ENCODE data around the gene EPHA1. TPM values are rescaled to one million over a fixed set of nuclear protein-coding genes. Genes with fewer than 3 reads are reported as not detected.

EPHA1 gene
- total RNA-seq, 1 donor from 2014 or later: 2.6 TPM

GRCh38 chr7:143352531-143353002 lies 56.1 kb downstream of the EPHA1 start:
- Histone ChIP-seq H3K4me1 (ENCODE audit: insufficient read depth, low read length) (no peaks in the 10 kb centered on the region), H3K9me3 (ENCODE audit: insufficient read depth, low read depth, low read length) (no peaks in the 10 kb centered on the region), H3K27me3 (ENCODE audit: insufficient read depth, low read length) (peaks cover 18% of the 10 kb centered on the region), H3K79me2 (ENCODE audit: insufficient read depth, low read length) (no peaks in the 10 kb centered on the region), H3K4me2 (ENCODE audit: low read length) (no peak overlapping the region), H4K20me1 (ENCODE audit: insufficient read depth, low read length) (no peaks in the 10 kb centered on the region), H3K4me3 (ENCODE audit: insufficient read depth, low read depth, low read length) (no peak overlapping the region), H3K27ac (ENCODE audit: low read depth, low read length) (no peak overlapping the region), H2AFZ (ENCODE audit: low read depth, low read length) (no peak overlapping the region), H3K36me3 (ENCODE audit: insufficient read depth, low read length) (no peaks in the 10 kb centered on the region), H3K9ac (ENCODE audit: low read length) (no peak overlapping the region)
- H3K4me3 Mint-ChIP-seq (ENCODE audit: unreplicated experiment): peak overlapping the region; percentile 66
- H3K9me3 Mint-ChIP-seq (ENCODE audit: unreplicated experiment): peaks cover 2% of the 10 kb centered on the region
- no peak for DNase-seq (ENCODE audit: low read depth)
- no peak overlapping the region for H3K27ac Mint-ChIP-seq (ENCODE audit: unreplicated experiment)
- peaks cover 9% of the 10 kb centered on the region for H3K4me1 Mint-ChIP-seq (ENCODE audit: low read depth, unreplicated experiment)
- no peak for FAIRE-seq
- peaks cover 34% of the 10 kb centered on the region for H3K27me3 Mint-ChIP-seq (ENCODE audit: low read depth, unreplicated experiment)
- no peak for TF ChIP-seq CTCF (IDR thresholded peaks at IDR 0.05; ENCODE audit: insufficient read depth, low read depth, low read length)
- no peak for TF ChIP-seq EZH2 (IDR thresholded peaks at IDR 0.05; ENCODE audit: insufficient read depth, low read length)
- peaks cover 18% of the 10 kb centered on the region for H3K36me3 Mint-ChIP-seq (ENCODE audit: low read depth, unreplicated experiment)

GRCh38 chr7:143351574-143351973 lies 57.1 kb downstream of the EPHA1 start:
- no peaks in the 10 kb centered on the region for H4K20me1 ChIP-seq (ENCODE audit: insufficient read depth, low read length)
- H3K27me3 ChIP-seq (ENCODE audit: insufficient read depth, low read length): peaks cover 20% of the 10 kb centered on the region
- DNase-seq (ENCODE audit: low read depth): no peak
- no peak overlapping the region for H2AFZ ChIP-seq (ENCODE audit: low read depth, low read length)
- no peaks in the 10 kb centered on the region for H3K36me3 ChIP-seq (ENCODE audit: insufficient read depth, low read length)
- no peaks in the 10 kb centered on the region for H3K79me2 ChIP-seq (ENCODE audit: insufficient read depth, low read length)
- TF ChIP-seq EZH2 (IDR thresholded peaks at IDR 0.05; ENCODE audit: insufficient read depth, low read length): no peak
- no peak for TF ChIP-seq CTCF (IDR thresholded peaks at IDR 0.05; ENCODE audit: insufficient read depth, low read depth, low read length)
- Mint-ChIP-seq H3K36me3 (ENCODE audit: low read depth, unreplicated experiment) (peaks cover 19% of the 10 kb centered on the region), H3K4me1 (ENCODE audit: low read depth, unreplicated experiment) (peaks cover 9% of the 10 kb centered on the region), H3K27me3 (ENCODE audit: low read depth, unreplicated experiment) (peaks cover 41% of the 10 kb centered on the region), H3K4me3 (ENCODE audit: unreplicated experiment) (no peak overlapping the region), H3K27ac (ENCODE audit: unreplicated experiment) (no peak overlapping the region), H3K9me3 (ENCODE audit: unreplicated experiment) (peaks cover 2% of the 10 kb centered on the region)
- no peak overlapping the region for H3K4me3 ChIP-seq (ENCODE audit: insufficient read depth, low read depth, low read length)
- H3K4me1 ChIP-seq (ENCODE audit: insufficient read depth, low read length): no peaks in the 10 kb centered on the region
- no peaks in the 10 kb centered on the region for H3K9me3 ChIP-seq (ENCODE audit: insufficient read depth, low read depth, low read length)
- H3K27ac ChIP-seq (ENCODE audit: low read depth, low read length): no peak overlapping the region
- no peak overlapping the region for H3K4me2 ChIP-seq (ENCODE audit: low read length)
- no peak overlapping the region for H3K9ac ChIP-seq (ENCODE audit: low read length)
- no peak for FAIRE-seq

GRCh38 chr7:143351060-143351459 lies 57.6 kb downstream of the EPHA1 start:
- no peaks in the 10 kb centered on the region for H3K79me2 ChIP-seq (ENCODE audit: insufficient read depth, low read length)
- no peaks in the 10 kb centered on the region for H3K9me3 ChIP-seq (ENCODE audit: insufficient read depth, low read depth, low read length)
- no peak overlapping the region for H3K4me2 ChIP-seq (ENCODE audit: low read length)
- no peaks in the 10 kb centered on the region for H4K20me1 ChIP-seq (ENCODE audit: insufficient read depth, low read length)
- peaks cover 46% of the 10 kb centered on the region for H3K27me3 Mint-ChIP-seq (ENCODE audit: low read depth, unreplicated experiment)
- H2AFZ ChIP-seq (ENCODE audit: low read depth, low read length): no peak overlapping the region
- no peak overlapping the region for H3K9ac ChIP-seq (ENCODE audit: low read length)
- TF ChIP-seq CTCF (IDR thresholded peaks at IDR 0.05; ENCODE audit: insufficient read depth, low read depth, low read length): no peak
- TF ChIP-seq EZH2 (IDR thresholded peaks at IDR 0.05; ENCODE audit: insufficient read depth, low read length): no peak
- FAIRE-seq: no peak
- no peak overlapping the region for H3K4me3 ChIP-seq (ENCODE audit: insufficient read depth, low read depth, low read length)
- peaks cover 23% of the 10 kb centered on the region for H3K27me3 ChIP-seq (ENCODE audit: insufficient read depth, low read length)
- no peak overlapping the region for H3K4me3 Mint-ChIP-seq (ENCODE audit: unreplicated experiment)
- peaks cover 9% of the 10 kb centered on the region for H3K4me1 Mint-ChIP-seq (ENCODE audit: low read depth, unreplicated experiment)
- no peaks in the 10 kb centered on the region for H3K36me3 ChIP-seq (ENCODE audit: insufficient read depth, low read length)
- peaks cover 2% of the 10 kb centered on the region for H3K9me3 Mint-ChIP-seq (ENCODE audit: unreplicated experiment)
- no peaks in the 10 kb centered on the region for H3K4me1 ChIP-seq (ENCODE audit: insufficient read depth, low read length)
- H3K36me3 Mint-ChIP-seq (ENCODE audit: low read depth, unreplicated experiment): peaks cover 15% of the 10 kb centered on the region
- no peak overlapping the region for H3K27ac ChIP-seq (ENCODE audit: low read depth, low read length)
- H3K27ac Mint-ChIP-seq (ENCODE audit: unreplicated experiment): no peak overlapping the region
- DNase-seq (ENCODE audit: low read depth): peak; percentile 6

Data from astrocyte (in vitro differentiated cells and primary cell).